CD14-positive monocyte (primary cell): ENCODE data around the gene FLII. TPM values are rescaled to one million over a fixed set of nuclear protein-coding genes. Genes with fewer than 3 reads are reported as not detected.

Experiments
- DNase-seq, 3 donors: peaks; one replicate each; pipeline ENCODE4 v3.0.0-alpha.2; 2011 to 2022
- H2AFZ ChIP-seq: 2 replicates; pipeline ENCODE4 v1.6.0; 2012; ENCODE audit warnings: mild to moderate bottlenecking, low read depth, low read length, inconsistent platforms; ENCODE audit not compliant: insufficient read depth, poor library complexity, severe bottlenecking
- H3K27ac ChIP-seq, 2 donors: 1 replicate in 1 of 2; 2 replicates in 1 of 2; pipeline ENCODE4 v1.5.1; 2012 to 2013; ENCODE audit warnings: low read length in 2 of 2, control low read depth in 1 of 2, inconsistent platforms in 1 of 2, low read depth in 1 of 2, mild to moderate bottlenecking in 1 of 2
- H3K27me3 ChIP-seq, 2 donors: one replicate each; pipeline versions ENCODE4 v1.6.0 to v1.6.1; 2011 to 2013; ENCODE audit warnings: low read length in 2 of 2; ENCODE audit not compliant: control insufficient read depth in 2 of 2, insufficient read depth in 2 of 2
- H3K36me3 ChIP-seq, 2 donors: replicated peaks in 1 of 2; 1 replicate in 1 of 2; 2 replicates in 1 of 2; pipeline versions ENCODE4 v1.5.1 to v1.6.1; 2012 to 2013; ENCODE audit warnings: low read length in 2 of 2, control low read depth in 1 of 2, inconsistent platforms in 1 of 2, mild to moderate bottlenecking in 1 of 2; ENCODE audit not compliant: insufficient read depth in 2 of 2, control insufficient read depth in 1 of 2
- H3K4me1 ChIP-seq, 2 donors: 1 replicate in 1 of 2; 2 replicates in 1 of 2; pipeline versions ENCODE4 v1.5.1 to v1.6.1; 2012 to 2013; ENCODE audit warnings: low read length in 2 of 2, control low read depth in 1 of 2, inconsistent platforms in 1 of 2, mild to moderate bottlenecking in 1 of 2, moderate library complexity in 1 of 2; ENCODE audit not compliant: insufficient read depth in 2 of 2, control insufficient read depth in 1 of 2
- H3K4me2 ChIP-seq: replicated peaks from 2 replicates; pipeline ENCODE3; 2012; ENCODE audit warnings: low read length, moderate library complexity, mild to moderate bottlenecking; ENCODE audit not compliant: poor library complexity, severe bottlenecking; ENCODE audit errors: extremely low read depth
- H3K4me3 ChIP-seq, 3 experiments: fragments of 200-600 bp in 1 of 3; sonication (generic) in 1 of 3; replicated peaks in 1 of 3; 1 replicate in 2 of 3; 2 replicates in 1 of 3; pipeline ENCODE4 v1.5.1; 2011 to 2013; ENCODE audit warnings: low read length in 3 of 3, mild to moderate bottlenecking in 3 of 3, control low read depth in 2 of 3, low read depth in 2 of 3, inconsistent platforms in 1 of 3, moderate library complexity in 1 of 3
- H3K79me2 ChIP-seq: 2 replicates; pipeline ENCODE4 v1.6.0; 2012; ENCODE audit warnings: mild to moderate bottlenecking, control low read depth, inconsistent platforms, low read length, moderate library complexity; ENCODE audit not compliant: insufficient read depth
- H3K9ac ChIP-seq: 2 replicates; pipeline ENCODE4 v1.6.0; 2017; ENCODE audit warnings: low read length, mild to moderate bottlenecking; ENCODE audit not compliant: insufficient read depth, poor library complexity, severe bottlenecking
- H3K9me3 ChIP-seq, 2 donors: replicated peaks in 1 of 2; 1 replicate in 1 of 2; 2 replicates in 1 of 2; pipeline versions ENCODE4 v1.5.1 to v1.6.1; 2012 to 2013; ENCODE audit warnings: low read length in 2 of 2, control low read depth in 1 of 2; ENCODE audit not compliant: control insufficient read depth in 1 of 2, insufficient read depth in 1 of 2
- H4K20me1 ChIP-seq: 2 replicates; pipeline ENCODE4 v1.6.0; 2012; ENCODE audit warnings: mild to moderate bottlenecking, low read length, control low read depth, moderate library complexity; ENCODE audit not compliant: insufficient read depth
- H3K27ac Mint-ChIP-seq, 7 donors: one replicate each; pipeline ENCODE4 v1.8.0; 2020; ENCODE audit warnings: mild to moderate bottlenecking in 7 of 7, mixed read lengths in 7 of 7, moderate library complexity in 6 of 7, inconsistent platforms in 2 of 7
- H3K27me3 Mint-ChIP-seq, 3 donors: one replicate each; pipeline ENCODE4 v1.8.0; 2021 to 2022; ENCODE audit warnings: low read depth in 3 of 3, mild to moderate bottlenecking in 3 of 3, mixed read lengths in 3 of 3, moderate library complexity in 3 of 3, inconsistent platforms in 1 of 3
- H3K36me3 Mint-ChIP-seq, 2 donors: one replicate each; pipeline ENCODE4 v1.8.0; 2020; ENCODE audit warnings: mixed read lengths in 2 of 2, inconsistent platforms in 1 of 2, mild to moderate bottlenecking in 1 of 2
- H3K4me1 Mint-ChIP-seq: one replicate; pipeline ENCODE4 v1.8.0; 2020; ENCODE audit warnings: mild to moderate bottlenecking, mixed read lengths
- H3K4me3 Mint-ChIP-seq, 2 donors: one replicate each; pipeline ENCODE4 v1.8.0; 2020; ENCODE audit warnings: mild to moderate bottlenecking in 2 of 2, mixed read lengths in 2 of 2, moderate library complexity in 1 of 2
- H3K9me3 Mint-ChIP-seq, 7 donors: one replicate each; pipeline ENCODE4 v1.8.0; 2020 to 2022; ENCODE audit warnings: mixed read lengths in 7 of 7, mild to moderate bottlenecking in 6 of 7, moderate library complexity in 6 of 7, inconsistent platforms in 2 of 7
- CTCF ChIP-seq: fragments of 200-600 bp; IDR thresholded peaks from one replicate; pipeline ENCODE4 v1.8.0; 2022; ENCODE audit warnings: antibody characterized with exemption, mild to moderate bottlenecking
- WGBS: methylation state at CpG from one replicate; pipeline ENCODE4 v1.1.5; 2013; ENCODE audit warnings: missing lambda C conversion rate; ENCODE audit not compliant: insufficient coverage; 5-methylcytosine and 5-hydroxymethylcytosine counted together
- intact Hi-C, 2 donors: fragments of 100-400 bp; cut with micrococcal nuclease; formaldehyde crosslinking; loops; one replicate each; pipeline versions ENCODE4 v1.15.0 to v1.15.1; 2023
- polyA plus RNA-seq, 3 donors: library from polyadenylated mRNA; depleted of rRNA in 1 of 3; unstranded in 2 of 3; stranded (reverse) in 1 of 3; fragments of 300-500 nt in 2 of 3; fragments of >200 nt in 1 of 3; fragmentation: Illumina TruSeq in 2 of 3; gene quantifications; 1 replicate in 2 of 3; 2 replicates in 1 of 3; pipeline ENCODE4 v1.2.3, GENCODE V29; 2012 to 2021

FLII gene
- polyA plus RNA-seq, 3 donors, result 145 to 724 (median 227) TPM

GRCh38 chr17:18246109-18246725 lies 12.3 kb downstream of the FLII start:
- intact Hi-C loops, result no loop called here

More at GRCh38 chr17:18246109-18246725, 12.3 kb downstream of the FLII start:
- Histone ChIP-seq H3K27me3 (no peaks in the 10 kb centered on the region), H3K4me3 (no peak overlapping the region), H3K4me1 (no peaks in the 10 kb centered on the region), H3K36me3 (peaks cover 73 to 90% of the 10 kb centered on the region in 2 donors), H3K4me2 (no peak overlapping the region), H3K9ac (no peak overlapping the region), H2AFZ (no peak overlapping the region), H3K27ac (no peak overlapping the region), H4K20me1 (peaks cover 67% of the 10 kb centered on the region), H3K79me2 (no peaks in the 10 kb centered on the region), H3K9me3 (no peaks in the 10 kb centered on the region)
- no peaks in the 10 kb centered on the region for H3K9me3 Mint-ChIP-seq
- DNase-seq, result no peak
- WGBS, result 83% methylated on average over 13 of the region's 24 CpGs
- H3K4me3 Mint-ChIP-seq, result no peak overlapping the region
- peak overlapping the region in 1 of 7 donors; percentile 41 for H3K27ac Mint-ChIP-seq
- H3K27me3 Mint-ChIP-seq, result peaks cover 0 to 5% (median 0%) of the 10 kb centered on the region in 3 donors
- peaks cover 61 to 80% of the 10 kb centered on the region in 2 donors for H3K36me3 Mint-ChIP-seq
- no peak for TF ChIP-seq CTCF
- peaks cover 6% of the 10 kb centered on the region for H3K4me1 Mint-ChIP-seq
